ENCODE data around the gene SAMD4A.
"Not testable (repeated sequence)": the region's sequence is repeated elsewhere in the genome, so short reads cannot be mapped to it uniquely, and the experiment has no call there.

The SAMD4A gene

GRCh38 chr14:54738009-54738408 lies 171.1 kb downstream of the SAMD4A start:
- FAIRE-seq, result no peak

GRCh38 chr14:54739514-54739913 lies 172.6 kb downstream of the SAMD4A start:
- no peak for FAIRE-seq

DNA sequence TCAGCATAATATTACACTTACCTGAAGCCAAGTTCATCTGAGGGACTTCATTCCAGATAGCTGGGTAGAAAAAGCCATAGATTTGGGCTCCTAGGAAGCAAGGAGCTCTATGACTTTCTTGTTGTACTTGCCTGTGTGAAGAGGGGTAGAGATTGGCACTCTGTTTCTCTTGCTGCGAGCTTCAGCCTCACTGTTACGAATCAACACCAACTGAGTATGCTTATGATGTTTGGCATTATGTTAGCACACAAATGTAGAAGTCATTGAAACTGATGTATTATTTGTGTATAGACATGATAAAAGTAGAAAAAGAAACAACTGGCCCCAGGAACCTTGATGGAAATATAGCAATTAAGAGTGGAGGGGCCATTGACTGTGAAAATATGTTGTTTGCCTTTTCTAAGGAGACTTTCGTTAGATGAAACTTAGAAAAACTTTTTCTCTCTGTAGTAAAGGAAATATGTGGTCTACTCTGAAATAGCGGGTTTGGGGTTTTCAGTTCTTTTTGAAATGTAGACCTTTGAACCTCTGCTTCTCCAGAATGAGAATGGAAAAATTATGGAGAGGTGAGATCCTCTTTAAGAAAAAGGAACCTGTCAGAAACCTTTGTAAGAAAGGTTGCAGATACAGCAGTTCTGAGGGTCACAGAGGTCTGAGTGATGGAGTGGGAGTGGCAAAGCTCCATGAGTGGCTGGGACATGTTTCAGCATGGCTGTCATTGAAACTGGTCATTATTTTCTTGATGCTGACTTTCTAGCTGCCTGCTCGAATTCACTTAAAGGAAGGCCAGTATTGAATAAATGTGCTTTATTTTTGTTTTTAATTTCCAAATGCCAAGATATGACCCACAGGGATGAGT lies 175.8 kb downstream of the SAMD4A start:
- no peak for FAIRE-seq

DNA sequence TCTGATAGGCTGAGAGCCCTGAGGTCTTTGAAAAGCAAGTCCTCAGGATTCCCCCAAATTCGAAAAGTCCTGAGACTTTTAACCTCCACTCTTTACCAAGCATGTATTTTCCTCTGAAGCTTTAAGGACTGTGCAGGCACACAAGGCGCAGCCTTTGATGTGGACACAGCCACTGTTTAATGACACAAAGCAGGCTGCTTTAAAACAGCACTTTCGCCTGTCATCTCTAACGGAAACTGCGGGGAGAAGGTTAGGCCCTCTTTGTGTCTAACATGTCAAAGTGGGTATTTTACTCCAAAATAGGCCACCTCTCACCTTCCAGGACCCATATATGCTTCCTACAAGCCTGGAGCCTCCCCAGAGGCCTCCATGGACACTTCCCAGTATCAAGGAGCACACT lies 176.5 kb downstream of the SAMD4A start:
- no peak for FAIRE-seq

DNA sequence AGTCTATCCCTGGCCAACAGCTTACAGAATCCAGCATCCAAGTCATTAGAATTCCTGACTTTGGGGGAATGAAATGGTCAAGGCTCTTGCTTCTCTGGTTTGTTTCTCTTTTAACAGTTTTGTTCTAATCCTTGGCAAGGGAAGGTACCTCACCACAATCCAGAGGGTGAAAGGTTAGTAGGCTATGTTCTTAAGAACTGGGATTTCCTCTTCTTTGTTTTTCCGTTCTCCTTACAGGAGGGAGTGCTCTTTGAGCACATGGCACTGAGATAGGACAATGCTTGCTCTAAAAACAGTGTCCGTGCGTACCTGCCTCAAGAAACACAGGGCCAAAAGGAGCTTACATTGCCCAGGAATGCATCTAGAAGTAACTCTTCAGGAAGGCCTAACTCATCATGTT lies 179.1 kb downstream of the SAMD4A start:
- no peak for FAIRE-seq

DNA sequence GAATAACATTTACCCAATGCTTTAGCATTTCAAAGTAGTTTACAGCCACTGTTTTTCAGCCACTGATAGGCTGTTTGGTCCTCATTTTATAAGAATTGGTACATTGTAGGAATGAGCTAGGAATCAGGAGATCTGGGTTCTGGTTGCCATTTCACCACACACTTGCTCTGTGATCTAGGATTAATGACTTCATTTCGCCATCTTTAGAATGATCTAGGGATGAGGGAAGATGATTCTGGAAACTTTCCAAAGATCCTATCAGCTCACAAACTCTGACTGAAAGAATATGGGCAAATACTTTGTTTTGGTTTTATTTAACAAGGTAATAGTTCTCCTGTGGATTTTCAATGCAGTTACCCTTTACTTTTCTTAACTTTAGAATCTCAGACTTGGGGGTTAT lies 180.7 kb downstream of the SAMD4A start:
- no peak for FAIRE-seq

DNA sequence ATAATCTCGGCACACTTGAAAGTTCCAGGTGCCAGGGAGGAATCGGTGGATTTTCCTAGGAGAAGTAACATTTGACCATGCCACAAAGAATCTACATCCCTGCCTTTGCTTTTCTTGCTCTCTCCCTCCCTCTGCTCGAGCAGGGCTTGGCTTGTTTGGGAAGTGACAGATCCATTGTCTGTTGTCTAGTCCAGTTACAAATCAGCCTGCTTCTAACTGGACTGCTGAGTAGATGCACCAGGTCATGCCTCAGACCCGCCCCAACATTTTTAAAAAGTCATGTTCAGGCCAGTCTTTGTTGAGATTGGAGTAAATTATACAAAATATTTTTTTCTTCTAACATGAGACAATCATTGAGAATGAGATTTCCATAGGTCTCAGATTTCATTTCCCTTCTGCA lies 182.3 kb downstream of the SAMD4A start:
- no peak for FAIRE-seq

DNA sequence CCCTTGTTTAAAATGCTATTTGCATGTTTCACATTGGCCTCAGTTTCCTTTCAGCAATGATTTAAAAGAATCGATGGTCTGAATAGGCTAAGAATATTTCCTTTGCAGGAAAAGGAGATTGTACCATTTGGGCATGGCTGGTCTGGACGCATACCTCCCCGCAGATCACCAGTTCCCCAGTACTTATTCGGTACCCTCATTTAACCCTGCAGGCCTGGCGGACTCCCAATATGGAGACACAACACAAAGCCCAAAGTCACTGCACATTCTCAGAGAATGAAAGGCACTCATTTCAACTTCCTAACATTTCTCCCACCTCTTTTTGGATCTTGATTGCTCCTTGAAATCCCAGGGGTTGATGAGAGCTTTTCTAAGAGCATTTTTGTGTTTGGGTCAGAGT lies 182.8 kb downstream of the SAMD4A start:
- no peak for FAIRE-seq

DNA sequence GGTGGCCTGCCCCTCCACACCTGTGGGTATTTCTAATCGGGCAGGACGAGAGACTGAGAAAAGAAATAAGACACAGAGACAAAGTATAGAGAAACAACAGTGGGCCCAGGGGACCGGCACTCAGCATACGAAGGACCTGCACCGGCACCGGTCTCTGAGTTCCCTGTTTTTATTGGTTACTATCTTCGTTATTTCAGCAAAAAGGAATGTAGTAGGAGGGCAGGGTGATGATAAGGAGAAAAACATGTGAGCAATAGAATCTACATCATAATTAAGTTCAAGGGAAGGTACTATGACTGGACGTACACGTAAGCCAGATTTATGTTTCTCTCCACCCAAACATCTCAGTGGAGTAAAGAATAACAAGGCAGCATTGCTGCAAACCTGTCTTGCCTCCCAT lies 185.7 kb downstream of the SAMD4A start:
- FAIRE-seq, result not testable (repeated sequence)

DNA sequence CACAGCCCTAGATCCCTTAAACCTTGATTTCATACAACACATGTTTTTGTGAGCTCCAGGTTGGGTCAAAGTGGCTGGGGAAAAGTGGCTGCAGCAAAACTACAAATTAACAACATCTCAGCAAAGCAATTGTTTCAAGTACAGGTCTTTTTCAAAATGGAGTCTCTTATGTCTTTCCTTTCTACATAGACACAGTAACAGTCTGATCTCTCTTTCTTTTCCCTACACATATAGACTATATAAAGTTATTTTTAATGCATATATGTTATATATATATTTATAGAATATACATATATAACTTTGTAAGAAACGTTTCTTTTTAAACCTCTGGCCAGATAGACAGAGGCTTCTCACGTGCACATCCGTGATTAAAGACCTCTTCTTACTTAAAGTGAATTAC lies 186.5 kb downstream of the SAMD4A start:
- FAIRE-seq, result not testable (repeated sequence)

GRCh38 chr14:54754116-54754622 lies 187.2 kb downstream of the SAMD4A start:
- no peak for FAIRE-seq

DNA sequence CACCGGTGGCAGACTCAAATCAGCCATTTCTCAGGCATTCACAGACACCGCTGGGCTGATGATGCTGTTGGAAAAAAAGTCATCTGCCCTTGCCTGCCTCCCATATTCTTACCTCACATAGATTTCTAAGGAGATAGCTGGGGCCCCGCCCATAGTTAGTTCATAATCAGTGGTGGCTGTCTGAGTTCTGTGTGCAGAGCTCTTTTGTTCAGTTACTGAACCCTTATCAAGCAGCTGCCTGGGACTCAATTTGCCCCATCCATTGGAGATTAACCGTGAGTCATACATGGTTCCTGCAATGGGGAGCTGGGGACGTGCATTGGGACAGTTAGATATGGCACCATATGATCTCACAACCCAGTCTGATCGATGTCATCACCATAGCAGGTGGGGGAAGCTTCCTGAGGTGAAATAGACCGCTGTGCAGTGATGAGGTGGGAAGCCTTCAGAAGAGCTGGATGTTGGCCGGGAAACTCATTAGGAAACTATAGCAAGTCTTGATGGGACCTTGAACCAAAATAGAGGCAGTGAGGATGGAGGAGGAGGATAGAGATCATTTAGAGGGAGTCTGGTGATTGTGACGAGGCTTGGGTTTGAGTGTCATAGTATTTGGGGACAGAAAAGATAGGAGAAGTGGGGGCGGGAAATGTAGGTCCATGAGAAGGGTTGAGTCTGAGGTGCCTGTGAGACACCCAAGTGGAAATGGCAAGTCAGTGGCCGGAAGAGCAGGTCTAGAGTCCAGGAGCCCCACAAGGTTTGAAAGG lies 187.9 kb downstream of the SAMD4A start:
- no peak for FAIRE-seq

DNA sequence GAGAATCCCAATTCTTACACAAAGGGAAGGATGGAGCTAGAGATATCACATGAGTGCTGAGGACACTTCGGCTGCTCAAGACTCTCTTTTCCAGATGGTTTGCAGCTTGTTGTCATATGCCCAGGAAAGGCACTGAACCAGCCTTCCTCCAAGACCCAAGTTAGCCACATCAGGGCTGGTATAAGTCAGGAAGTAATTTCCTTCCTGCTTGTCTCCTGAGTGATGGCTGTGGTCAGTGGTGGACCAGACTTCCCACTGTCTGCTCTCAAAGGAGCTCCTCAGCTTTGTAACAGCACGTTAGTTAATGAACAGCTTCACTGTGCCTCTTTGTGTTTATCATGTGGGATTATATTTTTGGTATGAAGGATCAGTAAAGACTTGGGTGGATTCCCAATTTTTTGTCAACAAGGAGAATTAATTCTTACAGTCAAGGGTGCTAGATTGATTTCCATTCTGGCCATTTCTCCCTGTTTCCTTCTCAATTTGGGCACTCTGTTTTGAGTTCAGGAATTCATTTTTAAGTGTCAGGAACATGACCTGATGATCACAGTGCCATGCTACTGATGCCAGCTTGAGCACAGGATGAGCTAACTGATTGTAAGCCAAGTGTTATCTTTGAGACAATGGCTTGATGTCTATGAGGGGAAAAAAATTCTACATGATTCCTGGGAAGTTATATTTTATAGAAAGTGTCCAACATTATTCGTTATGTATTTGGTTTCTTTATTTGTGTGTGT lies 189.9 kb downstream of the SAMD4A start:
- no peak for FAIRE-seq

- FAIRE-seq, result no peak
Observed at GRCh38 chr14:54758041-54758440, 191.1 kb downstream of the SAMD4A start.

DNA sequence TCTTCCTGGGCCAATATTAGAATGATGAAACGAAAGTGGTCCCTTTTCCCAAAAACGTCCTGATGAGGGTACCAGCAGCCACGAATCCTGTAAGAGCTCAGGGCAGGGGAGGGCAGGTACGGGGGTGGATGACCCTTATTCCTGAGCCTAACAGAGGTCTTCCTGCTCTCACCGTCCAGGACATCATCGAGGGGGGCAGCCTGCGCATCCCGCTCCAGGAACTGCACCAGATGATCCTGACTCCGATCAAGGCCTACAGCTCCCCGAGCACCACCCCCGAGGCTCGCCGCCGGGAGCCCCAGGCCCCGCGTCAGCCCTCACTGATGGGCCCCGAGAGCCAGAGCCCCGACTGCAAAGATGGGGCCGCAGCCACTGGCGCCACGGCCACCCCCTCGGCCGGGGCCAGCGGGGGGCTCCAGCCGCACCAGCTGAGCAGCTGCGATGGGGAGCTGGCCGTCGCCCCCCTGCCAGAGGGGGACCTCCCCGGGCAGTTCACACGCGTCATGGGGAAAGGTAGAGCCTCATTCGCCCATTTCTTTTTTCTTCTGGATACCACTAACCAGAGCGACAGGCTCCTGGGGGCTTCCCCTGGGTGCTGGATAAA lies 193.2 kb downstream of the SAMD4A start:
- no peak for FAIRE-seq

GRCh38 chr14:54760866-54761575 lies 194.1 kb downstream of the SAMD4A start:
- FAIRE-seq, result no peak

GRCh38 chr14:54761835-54762234 lies 194.9 kb downstream of the SAMD4A start:
- FAIRE-seq, result no peak

GRCh38 chr14:54762296-54762695 lies 195.4 kb downstream of the SAMD4A start:
- no peak for FAIRE-seq

GRCh38 chr14:54763761-54764160 lies 196.8 kb downstream of the SAMD4A start:
- FAIRE-seq, result no peak

- no peak for FAIRE-seq
Observed at GRCh38 chr14:54766276-54767138, 199.6 kb downstream of the SAMD4A start.

DNA sequence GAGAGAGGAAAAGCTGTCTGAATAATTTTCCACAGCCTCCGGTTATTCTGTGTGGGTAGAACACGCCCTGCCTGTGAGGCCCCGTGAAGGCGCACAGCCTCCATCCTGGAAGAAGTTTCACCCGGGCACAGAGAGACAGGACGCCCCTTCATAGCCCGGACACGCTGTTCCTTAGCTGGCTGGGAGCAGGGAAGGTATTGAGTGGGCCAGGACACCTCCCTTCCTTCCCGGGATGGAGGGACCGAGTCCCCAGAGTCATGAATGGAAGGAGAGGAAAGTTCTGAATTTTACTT lies 200.2 kb downstream of the SAMD4A start:
- no peak for FAIRE-seq

All from TTC549 (cell line).